ENCODE measurements around the gene SPHK1. TPM values are rescaled to one million over a fixed set of nuclear protein-coding genes. Genes with fewer than 3 reads are reported as not detected.

SPHK1 gene
- total RNA-seq, 4 donors from 2014 or later: 17.0 to 37.0 (median 22.8) TPM

DNA sequence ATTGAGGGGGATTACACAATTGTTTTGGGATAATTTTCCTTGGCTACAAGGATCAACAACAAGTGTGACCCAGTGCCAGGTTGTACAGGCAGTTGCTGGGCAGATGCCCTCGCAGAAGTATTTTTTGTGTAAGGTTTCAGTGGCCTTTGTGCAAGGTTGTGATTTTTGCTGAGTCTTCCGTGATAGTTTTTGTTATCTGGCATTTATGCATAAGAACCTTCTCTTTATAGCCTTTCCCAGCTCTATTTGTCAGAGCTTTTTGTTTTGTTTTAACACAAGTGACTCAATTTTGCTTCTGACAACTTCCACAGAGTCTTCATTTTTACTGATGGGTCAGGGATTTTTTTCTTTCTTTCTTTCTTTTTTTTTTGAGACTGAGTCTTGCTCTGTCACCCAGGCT, 23.9 kb upstream of the SPHK1 start:
- Histone ChIP-seq H3K4me3 (no peak overlapping the region), H3K9me3 (no peaks in the 10 kb centered on the region), H3K27ac (peak overlapping the region; percentile 55 to 89 (median 82)), H3K36me3 (no peaks in the 10 kb centered on the region), H3K4me1 (peaks cover 11 to 48% (median 21%) of the 10 kb centered on the region in 3 donors), H3K27me3 (no peaks in the 10 kb centered on the region)
- intact Hi-C loops (cut with DNase I): no loop called here
- TF ChIP-seq, protein P1, sequence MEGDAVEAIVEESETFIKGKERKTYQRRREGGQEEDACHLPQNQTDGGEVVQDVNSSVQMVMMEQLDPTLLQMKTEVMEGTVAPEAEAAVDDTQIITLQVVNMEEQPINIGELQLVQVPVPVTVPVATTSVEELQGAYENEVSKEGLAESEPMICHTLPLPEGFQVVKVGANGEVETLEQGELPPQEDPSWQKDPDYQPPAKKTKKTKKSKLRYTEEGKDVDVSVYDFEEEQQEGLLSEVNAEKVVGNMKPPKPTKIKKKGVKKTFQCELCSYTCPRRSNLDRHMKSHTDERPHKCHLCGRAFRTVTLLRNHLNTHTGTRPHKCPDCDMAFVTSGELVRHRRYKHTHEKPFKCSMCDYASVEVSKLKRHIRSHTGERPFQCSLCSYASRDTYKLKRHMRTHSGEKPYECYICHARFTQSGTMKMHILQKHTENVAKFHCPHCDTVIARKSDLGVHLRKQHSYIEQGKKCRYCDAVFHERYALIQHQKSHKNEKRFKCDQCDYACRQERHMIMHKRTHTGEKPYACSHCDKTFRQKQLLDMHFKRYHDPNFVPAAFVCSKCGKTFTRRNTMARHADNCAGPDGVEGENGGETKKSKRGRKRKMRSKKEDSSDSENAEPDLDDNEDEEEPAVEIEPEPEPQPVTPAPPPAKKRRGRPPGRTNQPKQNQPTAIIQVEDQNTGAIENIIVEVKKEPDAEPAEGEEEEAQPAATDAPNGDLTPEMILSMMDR (IDR thresholded peaks at IDR 0.05): no peak
- TF ChIP-seq POLR2A (IDR thresholded peaks at IDR 0.05): no peak
- DNase-seq: no peak
- 40 to 51% methylated on average over 2 of the region's 2 CpGs for WGBS, 2 donors

DNA sequence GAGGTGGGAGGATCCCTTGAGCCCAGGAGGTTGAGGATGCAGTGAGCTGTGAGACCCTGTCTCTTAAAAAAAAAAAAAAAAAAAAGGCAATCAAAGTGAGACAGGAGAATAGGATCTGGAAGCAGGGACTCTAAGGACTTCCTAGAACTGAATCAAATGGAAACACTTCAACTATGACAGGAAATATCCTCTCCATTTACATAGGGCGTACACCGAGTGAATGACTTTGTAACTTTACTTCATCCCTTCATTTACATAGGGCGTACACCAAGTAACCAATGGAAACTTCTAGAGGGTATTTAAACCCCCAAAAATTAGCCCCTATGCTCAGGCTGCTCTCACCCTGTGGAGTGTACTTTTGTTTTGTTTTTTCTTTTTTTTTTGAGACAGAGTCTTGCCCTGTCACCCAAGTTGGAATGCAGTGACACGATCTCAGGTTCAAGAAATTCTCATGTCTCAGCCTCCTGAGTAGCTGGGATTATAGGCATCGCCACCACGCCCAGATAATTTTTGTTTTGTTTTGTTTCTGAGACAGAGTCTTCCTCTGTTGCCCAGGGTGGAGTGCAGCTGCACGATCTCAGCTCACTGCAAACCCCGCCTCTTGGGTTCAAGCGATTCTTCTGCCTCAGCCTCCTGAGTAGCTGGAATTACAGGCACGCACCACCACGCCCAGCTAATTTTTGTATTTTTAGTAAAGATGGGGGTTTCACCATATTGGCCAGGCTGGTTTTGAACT, 21.1 kb upstream of the SPHK1 start:
- intact Hi-C loops (cut with DNase I): no loop called here
- no peak for TF ChIP-seq POLR2A (IDR thresholded peaks at IDR 0.05)
- TF ChIP-seq, protein P1 (IDR thresholded peaks at IDR 0.05): no peak
- Histone ChIP-seq H3K4me3 (no peak overlapping the region), H3K36me3 (no peaks in the 10 kb centered on the region), H3K9me3 (no peaks in the 10 kb centered on the region), H3K27ac (peak overlapping the region in 3 of 4 donors; percentile 76 to 89 (median 87)), H3K27me3 (no peaks in the 10 kb centered on the region), H3K4me1 (peaks cover 11 to 44% (median 21%) of the 10 kb centered on the region in 3 donors)
- DNase-seq: no peak
- WGBS, 2 donors: 63 to 66% methylated on average over 9 to 11 of the region's 11 CpGs

DNA sequence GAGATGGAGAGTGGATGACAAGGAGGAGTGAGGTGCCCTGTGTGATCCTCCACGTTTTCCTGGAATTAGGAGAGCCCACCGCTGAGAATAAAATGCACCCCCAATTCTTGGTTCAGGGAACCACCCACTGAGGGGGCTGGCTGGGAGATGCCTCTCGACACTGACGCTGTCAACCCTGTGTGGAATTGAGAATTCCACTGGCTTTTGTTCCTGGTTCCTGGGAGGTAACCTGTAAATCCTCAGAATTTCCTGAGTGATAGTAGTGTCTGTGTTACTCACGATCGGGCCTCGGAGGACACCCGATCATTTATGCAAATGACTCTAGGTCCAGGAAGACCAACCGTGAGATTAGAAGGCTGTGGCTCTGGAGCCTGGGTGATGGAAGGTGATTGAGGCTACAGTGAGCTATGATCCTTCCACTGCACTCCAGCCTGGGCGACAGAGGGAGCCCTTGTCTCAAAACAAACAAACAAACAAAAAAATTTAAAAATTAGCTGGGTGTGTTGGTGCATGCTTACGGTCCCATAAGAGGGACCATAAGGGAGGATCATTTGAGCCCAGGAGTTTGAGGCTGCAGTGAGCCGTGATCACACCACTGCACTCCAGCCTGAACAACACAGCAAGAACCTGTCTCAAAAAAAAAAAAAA, 19.0 kb upstream of the SPHK1 start:
- no peak overlapping the region for H3K27ac ChIP-seq
- DNase-seq: no peak
- H3K9me3 ChIP-seq: no peaks in the 10 kb centered on the region
- no peak overlapping the region for H3K4me3 ChIP-seq
- no peak for TF ChIP-seq POLR2A (IDR thresholded peaks at IDR 0.05)
- TF ChIP-seq, protein P1 (IDR thresholded peaks at IDR 0.05): peak in 1 of 6 experiments; percentile 8
- no peaks in the 10 kb centered on the region for H3K36me3 ChIP-seq
- intact Hi-C loops (cut with DNase I): no loop called here
- WGBS, 2 donors: 54 to 57% methylated on average over 12 of the region's 12 CpGs
- H3K27me3 ChIP-seq: no peaks in the 10 kb centered on the region
- peaks cover 11 to 48% (median 26%) of the 10 kb centered on the region in 3 donors for H3K4me1 ChIP-seq

DNA sequence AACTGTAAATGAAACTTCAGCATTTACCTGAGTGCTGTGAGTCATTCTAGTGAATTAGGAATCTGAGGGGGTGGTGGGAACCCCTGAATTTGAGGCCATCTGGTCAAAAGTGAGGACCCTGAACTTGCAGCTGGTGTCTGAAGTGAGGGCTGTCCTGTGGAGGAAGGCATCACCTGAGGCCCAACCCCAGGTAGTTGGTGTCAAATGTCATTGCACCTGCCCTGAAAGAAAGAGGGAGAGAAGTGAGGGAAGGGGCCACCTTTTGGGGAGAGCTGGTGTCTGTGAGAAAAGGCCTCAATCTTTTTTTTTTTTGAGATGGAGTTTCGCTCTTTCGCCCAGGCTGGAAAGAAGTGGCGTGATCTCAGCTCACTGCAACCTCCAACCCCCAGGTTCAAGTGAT, 18.2 kb upstream of the SPHK1 start:
- no peak for DNase-seq
- Histone ChIP-seq H3K4me1 (peaks cover 11 to 48% (median 29%) of the 10 kb centered on the region in 3 donors), H3K27ac (no peak overlapping the region), H3K4me3 (no peak overlapping the region), H3K9me3 (no peaks in the 10 kb centered on the region), H3K36me3 (no peaks in the 10 kb centered on the region), H3K27me3 (no peaks in the 10 kb centered on the region)
- no peak for TF ChIP-seq POLR2A (IDR thresholded peaks at IDR 0.05)
- TF ChIP-seq, protein P1 (IDR thresholded peaks at IDR 0.05): no peak
- intact Hi-C loops (cut with DNase I): no loop called here
- WGBS, 2 donors: 79 to 90% methylated on average over 2 to 3 of the region's 3 CpGs

DNA sequence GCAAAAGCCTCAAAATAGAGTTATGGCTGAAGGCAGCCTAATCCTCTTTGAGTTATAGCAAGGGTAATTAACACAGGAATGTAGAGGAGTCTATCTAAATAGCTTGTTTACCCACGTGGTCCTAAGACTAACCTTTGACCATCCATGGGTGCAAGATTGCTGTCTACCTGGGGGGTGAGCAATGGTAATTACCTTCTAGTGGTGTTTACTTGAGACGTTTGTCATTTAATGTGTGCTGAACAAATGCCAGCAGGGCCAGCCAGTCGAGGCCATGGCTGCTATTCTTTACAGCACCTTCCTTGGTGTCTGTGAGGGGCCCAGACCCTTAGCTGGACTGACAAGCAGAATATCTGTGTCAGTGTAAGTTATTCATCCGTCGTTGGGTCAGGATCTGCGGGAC, 16.8 kb upstream of the SPHK1 start:
- intact Hi-C loops (cut with DNase I): no loop called here
- Histone ChIP-seq H3K9me3 (no peaks in the 10 kb centered on the region), H3K4me1 (peaks cover 2 to 35% (median 22%) of the 10 kb centered on the region in 3 donors), H3K27ac (no peak overlapping the region), H3K36me3 (no peaks in the 10 kb centered on the region), H3K4me3 (no peak overlapping the region), H3K27me3 (no peaks in the 10 kb centered on the region)
- no peak for DNase-seq
- TF ChIP-seq, protein P1 (IDR thresholded peaks at IDR 0.05): no peak
- no peak for TF ChIP-seq POLR2A (IDR thresholded peaks at IDR 0.05)
- WGBS, 2 donors: 37 to 67% methylated on average over 3 to 6 of the region's 6 CpGs

Measured in esophagus squamous epithelium (tissue), 5 donors.